ENCODE results near the gene PPP1R27.

PPP1R27 gene

GRCh38 chr17:81834831-81835267 lies at the start of gene PPP1R27:
Gene PPP1R27 (minus strand): TSS chr17:81835050. CDS start chr17:81834953, 97 bp downstream.
- DNase-seq = no peak

GRCh38 chr17:81884520-81884919 lies 49.7 kb upstream of the PPP1R27 start:
- no peak for DNase-seq

- DNase-seq = no peak
Measured at GRCh38 chr17:81879121-81879520, 44.3 kb upstream of the PPP1R27 start.

- no peak for DNase-seq
Measured at GRCh38 chr17:81878294-81878693, 43.4 kb upstream of the PPP1R27 start.

- DNase-seq = no peak
Measured at GRCh38 chr17:81877569-81877968, 42.7 kb upstream of the PPP1R27 start.

GRCh38 chr17:81871387-81872230 lies 36.8 kb upstream of the PPP1R27 start:
- DNase-seq = peak; percentile 95 to 97

GRCh38 chr17:81870981-81871386 lies 36.1 kb upstream of the PPP1R27 start, which contains the start of gene ARHGDIA:
Gene ARHGDIA (minus strand): TSS chr17:81871337. CDS start chr17:81869930, 1,407 bp downstream.
- DNase-seq = no peak

GRCh38 chr17:81870131-81870980 lies 35.5 kb upstream of the PPP1R27 start:
- no peak for DNase-seq

GRCh38 chr17:81869221-81870130 lies 34.6 kb upstream of the PPP1R27 start:
- no peak for DNase-seq

- no peak for DNase-seq
Measured at GRCh38 chr17:81868674-81869220, 33.9 kb upstream of the PPP1R27 start.

- DNase-seq = no peak
Measured at GRCh38 chr17:81867991-81868673, 33.3 kb upstream of the PPP1R27 start.

- no peak for DNase-seq
Measured at GRCh38 chr17:81867170-81867990, 32.5 kb upstream of the PPP1R27 start.

- no peak for DNase-seq
Measured at GRCh38 chr17:81866440-81867169, 31.8 kb upstream of the PPP1R27 start.

- no peak for DNase-seq
Measured at GRCh38 chr17:81865733-81866439, 31.0 kb upstream of the PPP1R27 start.

GRCh38 chr17:81865358-81865732 lies 30.5 kb upstream of the PPP1R27 start:
- DNase-seq = no peak

- no peak for DNase-seq
Measured at GRCh38 chr17:81863833-81864768, 29.3 kb upstream of the PPP1R27 start.

- no peak for DNase-seq
Measured at GRCh38 chr17:81863123-81863675, 28.3 kb upstream of the PPP1R27 start.
